Stimulated activated CD4-positive, alpha-beta T cell treated with anti-CD3 and anti-CD28 coated beads, TNF-alpha, amount 100 ng/mL, for 24 hours (primary cell): ENCODE results near the gene SERTM2.

Experiments
- DNase-seq, 3 experiments: peaks; one replicate each; pipeline ENCODE4 v3.0.0-alpha.2; 2020; ENCODE audit warnings: low read depth in 3 of 3

SERTM2 gene

GRCh38 chrX:111560801-111561200, 49.4 kb downstream of the SERTM2 start:
- no peak for DNase-seq

- DNase-seq: no peak
These were observed 50.4 kb downstream of the SERTM2 start for GRCh38 chrX:111561851-111562250.

GRCh38 chrX:111567542-111568255, 56.3 kb downstream of the SERTM2 start:
- no peak for DNase-seq

DNA sequence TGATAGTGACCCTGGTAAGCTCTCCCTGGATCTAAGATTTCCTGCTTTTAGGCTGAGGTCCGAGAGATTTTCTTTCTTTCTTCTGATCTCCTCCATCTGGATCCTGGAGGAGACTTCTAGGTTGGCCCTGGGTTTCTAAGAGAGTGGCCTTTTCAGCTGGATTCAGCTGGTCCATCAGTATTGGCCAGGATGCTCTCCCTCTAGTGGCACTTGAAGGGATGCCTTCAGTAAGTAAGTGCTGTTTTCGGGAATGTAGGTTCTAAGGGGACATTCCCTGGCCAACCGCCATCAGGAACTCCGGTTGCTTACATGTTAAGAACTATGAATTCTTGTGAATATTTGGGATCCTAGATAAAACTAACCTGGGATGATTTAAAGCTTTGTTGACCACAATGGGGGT, 56.9 kb downstream of the SERTM2 start:
- DNase-seq: no peak

DNA sequence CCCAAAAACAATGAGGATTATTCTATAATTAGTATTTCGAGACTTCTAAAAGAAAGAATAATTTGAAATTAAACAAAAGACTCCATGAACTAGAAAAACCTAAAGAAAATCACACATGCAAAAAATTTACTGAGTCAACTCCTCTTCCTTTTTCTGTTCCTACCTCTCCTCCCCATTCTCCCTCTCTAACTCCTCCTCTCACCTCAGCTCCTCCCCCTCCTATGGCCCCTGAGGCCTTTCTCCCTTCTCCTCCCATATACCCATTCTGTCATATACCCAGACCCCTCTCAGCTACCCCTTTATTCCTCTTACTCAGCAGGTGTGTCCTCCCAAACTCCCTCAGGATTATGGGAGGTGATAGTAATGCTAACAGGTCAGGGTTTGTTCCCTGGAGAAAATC, 57.4 kb downstream of the SERTM2 start:
- no peak for DNase-seq
